Measurements from ENCODE around the gene ELAVL1. TPM values are rescaled to one million over a fixed set of nuclear protein-coding genes. Genes with fewer than 3 reads are reported as not detected.
"Not testable (repeated sequence)": the region's sequence is repeated elsewhere in the genome, so short reads cannot be mapped to it uniquely, and the experiment has no call there.

The ELAVL1 gene
- total RNA-seq, 1 donor from 2014 or later, result 49.7 TPM

GRCh38 chr19:7976461-7976860 is 29.0 kb downstream of the ELAVL1 start:
- no peak for ATAC-seq
- no peak for DNase-seq (ENCODE audit: low spot score)
- intact Hi-C loops (cut with DNase I), result no loop called here

GRCh38 chr19:7975037-7975436 is 30.4 kb downstream of the ELAVL1 start:
- intact Hi-C loops (cut with DNase I), result no loop called here
- no peak for ATAC-seq
- no peak for DNase-seq (ENCODE audit: low spot score)

- DNase-seq (ENCODE audit: low spot score) (no peak), ATAC-seq (no peak)
- intact Hi-C loops (cut with DNase I), result no loop called here
Measured at GRCh38 chr19:7973883-7974282, 31.6 kb downstream of the ELAVL1 start.

- no peak for ATAC-seq
- no peak for DNase-seq (ENCODE audit: low spot score)
- intact Hi-C loops (cut with DNase I), result no loop called here
Measured at GRCh38 chr19:7971553-7972520, 33.6 kb downstream of the ELAVL1 start.

- ATAC-seq, result no peak
- DNase-seq (ENCODE audit: low spot score), result no peak
- intact Hi-C loops (cut with DNase I), result no loop called here
Measured at GRCh38 chr19:7970716-7971448, 34.6 kb downstream of the ELAVL1 start.

- ATAC-seq (no peak), DNase-seq (ENCODE audit: low spot score) (no peak)
- intact Hi-C loops (cut with DNase I), result no loop called here
Measured at GRCh38 chr19:7969555-7969939, 35.9 kb downstream of the ELAVL1 start.

GRCh38 chr19:7968796-7969554 is 36.5 kb downstream of the ELAVL1 start:
- ATAC-seq (peak; percentile 43), DNase-seq (ENCODE audit: low spot score) (no peak)
- intact Hi-C loops (cut with DNase I), result no loop called here

GRCh38 chr19:7968008-7968795 is 37.2 kb downstream of the ELAVL1 start:
- intact Hi-C loops (cut with DNase I), result no loop called here

GRCh38 chr19:7965921-7966665 is 39.3 kb downstream of the ELAVL1 start:
- no peak for ATAC-seq
- intact Hi-C loops (cut with DNase I), result no loop called here
- DNase-seq (ENCODE audit: low spot score), result no peak

More at GRCh38 chr19:7968008-7968795, 37.2 kb downstream of the ELAVL1 start:
- DNase-seq (ENCODE audit: low spot score), result no peak
- peak; percentile 27 for ATAC-seq

- ATAC-seq (no peak), DNase-seq (ENCODE audit: low spot score) (no peak)
- intact Hi-C loops (cut with DNase I), result no loop called here
Measured at GRCh38 chr19:7965259-7965841, 40.1 kb downstream of the ELAVL1 start.

- intact Hi-C loops (cut with DNase I), result no loop called here
- ATAC-seq (no peak), DNase-seq (ENCODE audit: low spot score) (no peak)
Measured at GRCh38 chr19:7963566-7963965, 41.9 kb downstream of the ELAVL1 start.

- DNase-seq (ENCODE audit: low spot score), result no peak
- ATAC-seq, result no peak
- intact Hi-C loops (cut with DNase I), result no loop called here
Measured at GRCh38 chr19:7962644-7963268, 42.7 kb downstream of the ELAVL1 start.

- no peak for ATAC-seq
- intact Hi-C loops (cut with DNase I), result no loop called here
Measured at GRCh38 chr19:7961920-7962626, 43.4 kb downstream of the ELAVL1 start.

GRCh38 chr19:7961082-7961481 is 44.4 kb downstream of the ELAVL1 start:
- ATAC-seq; DNase-seq (ENCODE audit: low spot score); intact Hi-C loops (cut with DNase I): not testable (repeated sequence)

More at GRCh38 chr19:7961920-7962626, 43.4 kb downstream of the ELAVL1 start:
- DNase-seq (ENCODE audit: low spot score), result no peak

GRCh38 chr19:7959211-7959610 is 46.2 kb downstream of the ELAVL1 start:
- intact Hi-C loops (cut with DNase I), result loop anchor here (10.0 kb wide), 1 partner anchor 296 kb away; no protein-coding TSS in a partner anchor
- DNase-seq (ENCODE audit: low spot score), result no peak
- no peak for ATAC-seq

GRCh38 chr19:7955696-7956095 is 49.7 kb downstream of the ELAVL1 start:
- intact Hi-C loops (cut with DNase I), result loop anchor here (10.0 kb wide), 1 partner anchor 299 kb away; no protein-coding TSS in a partner anchor
- DNase-seq (ENCODE audit: low spot score) (no peak), ATAC-seq (no peak)

All from sciatic nerve (tissue), 2 donors.